Thyroid gland (tissue), 4 donors: ENCODE measurements around the gene DSCAM.

ENCODE experiments used
- CTCF ChIP-seq, 6 experiments: fragments of 200-600 bp in 3 of 6; fragments of 450-650 bp in 3 of 6; sonication (generic) in 3 of 6; IDR thresholded peaks; one replicate each; pipeline ENCODE4 v1.5.1; 2016 to 2019; ENCODE audit warnings: antibody characterized with exemption in 6 of 6, mild to moderate bottlenecking in 2 of 6, inconsistent platforms in 1 of 6, moderate library complexity in 1 of 6
- POLR2A ChIP-seq, 2 donors: fragments of 450-650 bp; IDR thresholded peaks; one replicate each; pipeline ENCODE4 v1.6.1; 2017; ENCODE audit warnings: antibody characterized with exemption in 2 of 2, mild to moderate bottlenecking in 2 of 2, moderate library complexity in 1 of 2

GRCh38 chr21:39972976-39973770 is 873.8 kb downstream of the DSCAM start:
- TF ChIP-seq CTCF (IDR thresholded peaks at IDR 0.05) (no peak), POLR2A (IDR thresholded peaks at IDR 0.05) (no peak)
